ENCODE data around the gene C1orf167.

The C1orf167 gene

GRCh38 chr1:11833900-11834299 is 71.9 kb downstream of the C1orf167 start:
- DNase-seq (ENCODE audit: low read depth, low spot score): no peak

GRCh38 chr1:11835441-11836225 is 73.6 kb downstream of the C1orf167 start:
- no peak for DNase-seq (ENCODE audit: low read depth, low spot score)

GRCh38 chr1:11836955-11837766 is 75.2 kb downstream of the C1orf167 start:
- DNase-seq (ENCODE audit: low read depth, low spot score): no peak

- DNase-seq (ENCODE audit: low read depth, low spot score): no peak
Observed at GRCh38 chr1:11837767-11838348, 75.9 kb downstream of the C1orf167 start.

GRCh38 chr1:11838349-11839272 is 76.6 kb downstream of the C1orf167 start:
- peak; percentile 18 for DNase-seq (ENCODE audit: low read depth, low spot score)
